HCT116 (cell line): ENCODE data around the gene KLK11. TPM values are rescaled to one million over a fixed set of nuclear protein-coding genes. Genes with fewer than 3 reads are reported as not detected.

Experiments
- ATAC-seq: fragments of 200-7000 bp; cut with Tn5 transposase; 2 replicates; pipeline ENCODE4 v1.9.1; 2020; ENCODE audit warnings: mild to moderate bottlenecking, moderate library complexity
- BruUV-seq: library from RNA; stranded (reverse); fragments of 400-500 nt; replicated peaks from 2 replicates; lab custom pipeline; 2021; lab: Mats Ljungman, UMichigan
- CTCF ChIA-PET: fragments of 300-600 bp; sonication (Branson Sonifier 250); formaldehyde crosslinking; loops from one replicate; lab custom pipeline; 2021; ENCODE audit warnings: antibody characterized with exemption; lab: Charles Lee
- POLR2A ChIA-PET: fragments of 300-600, 350-600 bp; sonication (Branson Sonifier 250); formaldehyde crosslinking; loops from one replicate; lab custom pipeline; 2021; ENCODE audit warnings: antibody characterized with exemption; lab: Charles Lee
- RAD21 ChIA-PET, 2 experiments: fragments of 300-600 bp; sonication (Branson Sonifier 250); formaldehyde crosslinking; loops; one replicate each; lab custom pipeline; 2023; ENCODE audit warnings: low total read pairs in 2 of 2; ENCODE audit not compliant: uncharacterized antibody in 2 of 2, unreplicated experiment in 2 of 2, low non-redundant PET in 1 of 2; lab: Charles Lee
- DNase-seq: peaks from one replicate; pipeline ENCODE4 v3.0.0-alpha.2; 2010; ENCODE audit warnings: low read depth, low spot score
- H2AFZ ChIP-seq: fragments of 200-600 bp; shearing (Covaris generic), sonication (generic); 2 replicates; pipeline ENCODE4 v1.6.1; 2017; ENCODE audit warnings: low read depth, mixed run types, mixed read lengths, antibody characterized with exemption, low read length; ENCODE audit not compliant: poor library complexity, severe bottlenecking
- H3K27ac ChIP-seq: 2 replicates; pipeline ENCODE4 v1.5.1; 2012; ENCODE audit warnings: low read depth, low read length
- H3K27me3 ChIP-seq: fragments of 200-600 bp; sonication (generic); 2 replicates; pipeline ENCODE4 v1.6.1; 2016; ENCODE audit warnings: mixed run types, low read length, mixed read lengths; ENCODE audit not compliant: insufficient read depth
- H3K36me3 ChIP-seq, 2 experiments: fragments of 200-500 bp in 1 of 2; fragments of 200-600 bp in 1 of 2; sonication (Bioruptor generic) in 1 of 2; sonication (generic) in 1 of 2; 2 replicates each; pipeline versions ENCODE4 v1.5.1 to v1.6.1; 2014 to 2016; ENCODE audit warnings: low read length in 2 of 2, inconsistent platforms in 1 of 2, mixed read lengths in 1 of 2, mixed run types in 1 of 2; ENCODE audit not compliant: insufficient read depth in 2 of 2, control insufficient read depth in 1 of 2
- H3K4me1 ChIP-seq, 2 experiments: fragments of 200-600 bp in 1 of 2; sonication (generic) in 1 of 2; 2 replicates each; pipeline versions ENCODE4 v1.5.1 to v1.6.1; 2012 to 2017; ENCODE audit warnings: low read length in 2 of 2, inconsistent platforms in 1 of 2, mild to moderate bottlenecking in 1 of 2, mixed read lengths in 1 of 2, mixed run types in 1 of 2, moderate library complexity in 1 of 2; ENCODE audit not compliant: insufficient read depth in 2 of 2, control insufficient read depth in 1 of 2
- H3K4me2 ChIP-seq: fragments of 200-600 bp; sonication (generic); 2 replicates; pipeline ENCODE4 v1.6.1; 2017; ENCODE audit warnings: mixed run types, low read length, mixed read lengths
- H3K4me3 ChIP-seq, 2 experiments: fragments of 200-600 bp in 1 of 2; sonication (generic) in 1 of 2; replicated peaks in 1 of 2; 2 replicates each; pipeline ENCODE4 v1.5.1; 2011 to 2016; ENCODE audit warnings: low read length in 2 of 2, control low read depth in 1 of 2, low read depth in 1 of 2, mild to moderate bottlenecking in 1 of 2, mixed read lengths in 1 of 2, mixed run types in 1 of 2
- H3K79me2 ChIP-seq: fragments of 200-600 bp; sonication (generic); 2 replicates; pipeline ENCODE4 v1.6.1; 2017; ENCODE audit warnings: mild to moderate bottlenecking, mixed run types, low read length, moderate library complexity, mixed read lengths; ENCODE audit not compliant: insufficient read depth
- H3K9ac ChIP-seq: fragments of 200-600 bp; sonication (generic); 2 replicates; pipeline ENCODE4 v1.6.1; 2016; ENCODE audit warnings: low read length, mixed read lengths
- H3K9me2 ChIP-seq: fragments of 200-600 bp; sonication (generic), shearing (Covaris generic); 2 replicates; pipeline ENCODE4 v1.6.1; 2017; ENCODE audit warnings: mixed run types, mild to moderate bottlenecking, moderate library complexity; ENCODE audit not compliant: insufficient read depth
- H3K9me3 ChIP-seq, 2 experiments: fragments of 200-500 bp in 1 of 2; fragments of 200-600 bp in 1 of 2; sonication (Bioruptor generic) in 1 of 2; sonication (generic) in 1 of 2; 2 replicates each; pipeline ENCODE4 v1.6.1; 2014 to 2017; ENCODE audit warnings: low read length in 2 of 2, mixed read lengths in 2 of 2, inconsistent platforms in 1 of 2, low read depth in 1 of 2, mild to moderate bottlenecking in 1 of 2, mixed run types in 1 of 2, moderate library complexity in 1 of 2; ENCODE audit not compliant: control insufficient read depth in 1 of 2, insufficient read depth in 1 of 2
- H4K20me1 ChIP-seq: fragments of 200-600 bp; sonication (generic), shearing (Covaris generic); 2 replicates; pipeline ENCODE4 v1.6.1; 2017; ENCODE audit warnings: mixed run types, mild to moderate bottlenecking, moderate library complexity; ENCODE audit not compliant: insufficient read depth
- CEBPB ChIP-seq: IDR thresholded peaks from 2 replicates; pipeline ENCODE4 v1.6.1; 2012; ENCODE audit warnings: low read depth
- CTCF ChIP-seq, 3 experiments: fragments of 200-600 bp in 1 of 3; sonication (generic) in 1 of 3; IDR thresholded peaks in 2 of 3; conservative IDR thresholded peaks in 1 of 3; 2 replicates each; pipeline ENCODE4 v1.5.1; 2012 to 2017; ENCODE audit warnings: low read depth in 2 of 3, low read length in 2 of 3, antibody characterized with exemption in 1 of 3, borderline replicate concordance in 1 of 3, control low read depth in 1 of 3, mild to moderate bottlenecking in 1 of 3, mixed read lengths in 1 of 3, mixed run types in 1 of 3, moderate library complexity in 1 of 3; ENCODE audit not compliant: insufficient read depth in 1 of 3
- ELF1 ChIP-seq: IDR thresholded peaks from 2 replicates; pipeline ENCODE4 v1.6.1; 2012; ENCODE audit warnings: low read depth, borderline replicate concordance
- FOSL1 ChIP-seq: IDR thresholded peaks from 2 replicates; pipeline ENCODE4 v1.6.1; 2012; ENCODE audit warnings: low read depth
- JUND ChIP-seq: IDR thresholded peaks from 2 replicates; pipeline ENCODE4 v1.6.1; 2012
- RAD21 ChIP-seq: IDR thresholded peaks from 2 replicates; pipeline ENCODE4 v1.6.1; 2012; ENCODE audit warnings: low read depth, mild to moderate bottlenecking
- REST ChIP-seq: IDR thresholded peaks from 2 replicates; pipeline ENCODE4 v1.6.1; 2012; ENCODE audit warnings: low read depth
- SIN3A ChIP-seq: IDR thresholded peaks from 2 replicates; pipeline ENCODE4 v1.6.1; 2012; ENCODE audit warnings: low read depth
- SP1 ChIP-seq: IDR thresholded peaks from 2 replicates; pipeline ENCODE4 v1.6.1; 2012; ENCODE audit warnings: low read depth
- SRF ChIP-seq: IDR thresholded peaks from 2 replicates; pipeline ENCODE4 v1.6.1; 2012; ENCODE audit warnings: low read depth
- YY1 ChIP-seq: IDR thresholded peaks from 2 replicates; pipeline ENCODE4 v1.6.1; 2011; ENCODE audit warnings: low read length, low read depth, moderate library complexity, mild to moderate bottlenecking; ENCODE audit not compliant: insufficient replicate concordance; ENCODE audit errors: extremely low read depth
- ZFX ChIP-seq: fragments of 450-650 bp; IDR thresholded peaks from 2 replicates; pipeline ENCODE4 v1.6.1; 2017
- ZNF274 ChIP-seq: fragments of 200-500 bp; sonication (Bioruptor generic); IDR thresholded peaks from 2 replicates; pipeline ENCODE4 v1.6.1; 2014; ENCODE audit warnings: mild to moderate bottlenecking, low read depth, low read length, inconsistent platforms
- intact Hi-C: fragments of 100-400 bp; cut with micrococcal nuclease; formaldehyde crosslinking; loops from 2 replicates; pipeline ENCODE4 v1.10.0; 2022
- total RNA-seq: library from RNA; stranded (reverse); gene quantifications from one replicate; pipeline ENCODE4 v1.2.1, GENCODE V29; 2021; ENCODE audit not compliant: unreplicated experiment

The KLK11 gene
- total RNA-seq, 1 experiment from 2014 or later = not detected

GRCh38 chr19:51012661-51013190 lies 13.7 kb downstream of the KLK11 start:
- Histone ChIP-seq H3K4me2 (no peak overlapping the region), H3K4me1 (peaks cover 2 to 43% of the 10 kb centered on the region in 2 experiments), H4K20me1 (no peaks in the 10 kb centered on the region), H3K27me3 (no peaks in the 10 kb centered on the region), H3K9ac (no peak overlapping the region), H3K36me3 (no peaks in the 10 kb centered on the region)
- no TSS peak for BruUV-seq
- ATAC-seq = no peak
- CTCF ChIA-PET = interaction anchor here (1.2 kb wide), 1 partner anchor 8 kb away, joined by 4 read pairs; no protein-coding TSS in a partner anchor
- RAD21 ChIA-PET = no interaction called here
- DNase-seq = no peak
- TF ChIP-seq SP1 (no peak), ZFX (no peak)
- TF ChIP-seq, all 23 proteins: peak for 0
- intact Hi-C loops = no loop called here
- POLR2A ChIA-PET = interaction anchor here (0.7 to 1.2 kb wide), 2 partner anchors 12 to 208 kb away, joined by 3 read pairs; partner anchors contain the start of gene KLK8
- H3K9me3 ChIP-seq = no peaks in the 10 kb centered on the region
- H3K79me2 ChIP-seq = no peaks in the 10 kb centered on the region
- no peaks in the 10 kb centered on the region for H3K9me2 ChIP-seq
- no peak overlapping the region for H3K27ac ChIP-seq
- no peak overlapping the region for H3K4me3 ChIP-seq
- H2AFZ ChIP-seq = no peak overlapping the region

- Histone ChIP-seq H2AFZ (no peak overlapping the region), H3K27me3 (no peaks in the 10 kb centered on the region), H3K9me3 (no peaks in the 10 kb centered on the region)
- no peak for DNase-seq
- POLR2A ChIA-PET = no interaction called here
- intact Hi-C loops = no loop called here
- TF ChIP-seq ZFX (no peak), REST (no peak), RAD21 (no peak), ZNF274 (no peak), ELF1 (no peak), YY1 (no peak), JUND (no peak), SIN3A (no peak), FOSL1 (no peak), SRF (no peak), CEBPB (no peak), SP1 (no peak), CTCF (IDR thresholded peaks at IDR 0.05 in 2 of 3, conservative IDR thresholded peaks at IDR 0.05 in 1 of 3; ENCODE audit: borderline replicate concordance in 1 of 3, insufficient read depth in 1 of 3, low read depth in 2 of 3, low read length in 2 of 3) (no peak)
- TF ChIP-seq, all 23 proteins: peak for 0
- BruUV-seq = no TSS peak
- peak overlapping the region; percentile 11; the same call in 1 of the 2 replicates for H3K4me2 ChIP-seq
- ChIA-PET RAD21 (no interaction called here), CTCF (no interaction called here)
- H4K20me1 ChIP-seq = no peaks in the 10 kb centered on the region
- H3K36me3 ChIP-seq = no peaks in the 10 kb centered on the region
- peaks cover 2 to 27% of the 10 kb centered on the region in 2 experiments; a peak in 1 of 4 replicates for H3K4me1 ChIP-seq
- H3K9ac ChIP-seq = no peak overlapping the region
- ATAC-seq = no peak
- no peak overlapping the region for H3K27ac ChIP-seq
- H3K79me2 ChIP-seq = no peaks in the 10 kb centered on the region
- H3K9me2 ChIP-seq = no peaks in the 10 kb centered on the region
- no peak overlapping the region for H3K4me3 ChIP-seq
Measured at GRCh38 chr19:51010066-51010795, 16.2 kb downstream of the KLK11 start.
